Hepatocyte (in vitro differentiated cells): Measurements from ENCODE around the gene ACRBP.

Experiments
- CTCF ChIP-seq: fragments of 200-600 bp; sonication (generic); IDR thresholded peaks from 2 replicates; pipeline ENCODE4 v1.5.1; 2016; ENCODE audit warnings: antibody characterized with exemption, mild to moderate bottlenecking; ENCODE audit not compliant: poor library complexity
- EZH2 ChIP-seq: fragments of 200-600 bp; sonication (generic); IDR thresholded peaks from 2 replicates; pipeline ENCODE4 v1.6.1; 2016; ENCODE audit warnings: antibody characterized with exemption, mild to moderate bottlenecking, borderline replicate concordance
- EZH2phosphoT487 ChIP-seq: fragments of 200-600 bp; sonication (generic); IDR thresholded peaks from one replicate; pipeline ENCODE4 v1.6.1; 2018; ENCODE audit warnings: antibody characterized with exemption, mild to moderate bottlenecking, low read depth, moderate library complexity; ENCODE audit not compliant: unreplicated experiment, severe bottlenecking

GRCh38 chr12:6664902-6665301 lies 17.7 kb upstream of the ACRBP start:
- TF ChIP-seq EZH2 = no peak
- TF ChIP-seq CTCF = no peak
- no peak for TF ChIP-seq EZH2phosphoT487
